GM18867 (cell line): ENCODE data around the gene TIAM1.
A peak's percentile ranks its signal among the peaks of the same experiment; 100 is the strongest.

ENCODE experiments used
- ATAC-seq: cut with Tn5 transposase; IDR thresholded peaks from one replicate; pipeline ENCODE4 v1.9.1; 2021; ENCODE audit warnings: mild to moderate bottlenecking, moderate library complexity; ENCODE audit not compliant: unreplicated experiment

Gene TIAM1

DNA sequence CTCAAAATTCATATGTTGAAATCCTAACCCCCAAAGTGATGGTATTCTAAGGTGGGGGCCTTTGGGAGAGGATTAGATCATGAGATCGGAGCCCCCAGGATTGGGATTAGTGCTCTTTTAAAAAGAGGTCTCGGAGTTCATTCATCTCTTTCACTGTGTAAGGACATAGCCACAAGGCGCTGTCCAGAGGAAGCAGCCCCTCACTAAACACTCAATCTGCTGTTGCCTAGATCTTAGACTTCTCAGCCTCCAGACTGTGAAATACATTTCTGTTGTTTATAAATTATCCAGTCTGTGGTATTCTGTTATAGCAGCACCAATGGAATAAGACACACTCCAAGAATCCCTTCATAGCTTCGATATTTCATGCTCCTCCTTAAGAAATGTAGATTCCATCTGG lies 12.4 kb upstream of the TIAM1 start:
- ATAC-seq, result no peak

DNA sequence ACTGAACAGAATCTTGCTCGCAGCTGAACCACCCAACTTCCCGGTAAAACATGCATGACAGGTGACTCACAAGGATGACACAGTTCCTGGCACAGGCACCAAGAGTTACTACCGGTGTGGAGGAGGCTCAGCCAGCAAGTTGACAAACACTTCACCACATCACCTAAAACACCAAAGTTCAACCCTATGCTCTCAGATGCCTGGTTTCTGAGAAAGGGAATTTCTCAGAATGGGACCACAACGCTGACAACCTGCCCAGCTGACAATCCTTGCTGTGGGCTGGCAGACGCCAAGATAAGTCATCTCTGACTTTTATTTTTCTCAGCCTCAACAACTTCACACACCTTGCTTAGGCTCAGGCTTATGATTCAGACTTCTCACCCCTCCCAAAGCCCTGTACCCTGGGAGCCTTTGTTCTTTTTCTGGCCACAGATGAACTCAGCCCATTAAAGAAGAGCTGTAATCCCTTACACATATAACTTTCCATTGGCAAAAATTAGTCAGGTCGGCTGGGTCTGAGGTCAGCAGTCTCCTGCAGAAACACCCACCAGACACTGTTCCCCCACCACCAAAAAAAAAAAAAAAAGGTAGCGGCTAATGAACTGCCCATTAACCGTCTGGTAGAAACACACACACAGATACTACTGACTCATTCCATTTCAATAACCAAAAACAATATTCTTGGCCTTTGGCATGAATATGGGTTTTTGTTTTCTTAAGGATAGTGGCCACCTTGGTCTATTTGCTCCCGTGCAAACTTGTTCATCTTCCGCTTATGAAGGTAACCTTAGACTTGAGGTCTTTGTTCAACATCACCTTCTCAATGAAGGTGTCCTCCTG lies 10.8 kb upstream of the TIAM1 start:
- ATAC-seq, result peak; percentile 68

DNA sequence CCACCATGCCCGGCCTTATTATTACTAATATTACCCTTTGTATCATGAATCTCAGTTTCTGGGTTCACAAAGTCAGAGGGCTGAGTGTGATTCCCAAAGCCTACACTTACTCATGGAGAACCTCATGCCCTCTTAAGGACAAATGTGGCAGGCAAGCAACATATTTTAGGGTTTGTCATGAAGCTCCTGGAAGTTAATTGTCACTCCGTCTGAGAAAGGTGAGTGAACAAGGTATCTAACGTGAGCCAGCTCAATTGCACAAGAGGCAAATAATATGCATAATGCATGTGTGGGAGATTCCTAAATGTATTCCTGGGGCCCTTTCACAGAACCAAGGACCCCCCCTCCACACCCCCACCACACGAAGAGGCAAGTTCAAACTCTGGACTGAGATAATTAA lies 10.1 kb upstream of the TIAM1 start:
- no peak for ATAC-seq

DNA sequence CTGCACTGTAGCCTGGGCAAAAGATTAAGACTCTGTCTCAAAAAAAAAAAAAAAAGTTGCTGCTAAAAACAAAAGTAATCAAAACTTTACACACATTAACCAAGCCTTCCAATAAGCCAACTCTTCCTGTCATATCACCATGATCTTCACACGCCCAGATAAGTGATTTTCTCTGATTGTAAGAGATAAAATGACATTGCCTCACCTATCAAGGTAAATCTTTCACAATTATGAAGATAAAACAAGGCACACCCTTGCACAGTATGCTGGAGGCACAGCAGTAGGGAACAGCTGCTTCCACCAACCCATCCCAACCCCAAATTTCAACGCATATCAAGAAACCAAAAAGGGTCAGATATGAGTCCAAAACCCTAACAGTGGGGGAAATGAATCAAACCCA lies 8.8 kb upstream of the TIAM1 start:
- no peak for ATAC-seq

DNA sequence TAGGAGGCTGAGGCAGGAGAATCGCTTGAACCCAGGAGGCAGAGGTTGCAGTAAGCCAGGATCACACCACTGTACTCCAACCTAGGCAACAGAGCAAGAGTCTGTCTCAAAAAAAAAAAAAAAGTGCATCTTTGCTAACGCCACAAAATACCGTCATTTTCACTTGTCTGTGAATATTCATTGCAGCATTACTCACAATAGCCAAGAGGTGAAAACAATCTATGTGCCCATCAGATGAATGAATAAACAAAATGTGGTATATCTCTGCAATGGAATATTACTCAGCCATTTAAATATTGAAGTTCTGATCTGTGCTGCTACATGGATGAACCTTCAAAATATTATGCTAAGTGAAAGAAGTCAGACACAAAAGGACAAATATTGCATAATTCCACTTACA lies 7.9 kb upstream of the TIAM1 start:
- ATAC-seq, result no peak

DNA sequence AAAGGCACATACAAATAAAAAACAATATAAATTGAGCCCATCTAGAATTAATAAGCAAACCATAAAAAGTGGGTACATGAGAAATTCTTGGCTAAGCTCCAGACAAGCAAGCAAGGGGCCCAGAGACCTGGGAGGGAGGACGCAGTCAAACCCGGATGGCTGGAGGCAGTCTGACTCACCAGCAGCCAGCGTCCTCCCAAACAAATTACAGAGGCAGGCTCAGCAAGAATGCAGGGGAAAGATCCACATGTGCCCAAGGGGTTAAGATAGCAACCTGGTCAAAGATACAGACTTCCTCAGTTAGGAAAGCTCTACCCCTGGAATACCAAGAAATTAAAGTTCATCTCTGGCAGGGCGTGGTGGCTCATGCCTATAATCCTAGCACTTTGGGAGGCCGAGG lies 7.4 kb upstream of the TIAM1 start:
- ATAC-seq, result no peak

DNA sequence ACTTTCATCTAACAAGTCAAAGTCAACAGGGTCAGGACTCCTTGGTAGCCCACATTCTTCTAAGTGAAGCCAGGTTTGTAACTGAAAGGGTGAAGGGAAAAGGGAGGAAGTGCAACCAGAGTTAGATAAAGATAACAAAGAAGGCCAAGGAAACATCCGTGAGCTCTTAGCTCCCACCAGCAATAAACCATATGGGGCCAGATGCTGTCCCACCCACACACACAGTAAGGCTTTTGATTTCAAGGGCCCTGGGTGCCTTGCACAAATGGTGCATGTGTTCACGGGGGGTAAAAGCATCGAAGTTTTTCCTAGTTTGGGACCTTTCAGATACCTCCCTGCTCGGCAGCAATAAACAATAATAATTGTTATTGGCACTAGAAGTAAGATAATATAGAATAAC lies 5.1 kb upstream of the TIAM1 start:
- no peak for ATAC-seq

DNA sequence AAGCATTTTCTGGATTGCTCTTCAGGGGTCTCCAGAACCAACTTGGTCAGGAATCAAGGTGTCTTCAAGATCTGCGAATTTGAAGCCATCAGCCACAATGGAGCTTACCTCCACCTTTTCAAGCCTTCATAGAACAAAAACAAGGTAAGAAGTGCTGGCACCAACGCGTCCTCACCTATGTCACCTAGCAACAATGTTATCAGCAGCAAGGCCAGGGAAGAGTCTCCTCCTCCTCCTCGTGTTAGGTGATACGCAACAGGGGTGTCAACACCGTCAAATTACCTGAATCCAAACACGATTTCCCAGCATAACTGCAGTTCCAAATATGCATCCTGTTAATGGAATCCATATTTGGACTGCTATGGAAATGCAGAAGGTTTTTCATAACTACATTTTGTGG lies 4.1 kb upstream of the TIAM1 start:
- no peak for ATAC-seq

DNA sequence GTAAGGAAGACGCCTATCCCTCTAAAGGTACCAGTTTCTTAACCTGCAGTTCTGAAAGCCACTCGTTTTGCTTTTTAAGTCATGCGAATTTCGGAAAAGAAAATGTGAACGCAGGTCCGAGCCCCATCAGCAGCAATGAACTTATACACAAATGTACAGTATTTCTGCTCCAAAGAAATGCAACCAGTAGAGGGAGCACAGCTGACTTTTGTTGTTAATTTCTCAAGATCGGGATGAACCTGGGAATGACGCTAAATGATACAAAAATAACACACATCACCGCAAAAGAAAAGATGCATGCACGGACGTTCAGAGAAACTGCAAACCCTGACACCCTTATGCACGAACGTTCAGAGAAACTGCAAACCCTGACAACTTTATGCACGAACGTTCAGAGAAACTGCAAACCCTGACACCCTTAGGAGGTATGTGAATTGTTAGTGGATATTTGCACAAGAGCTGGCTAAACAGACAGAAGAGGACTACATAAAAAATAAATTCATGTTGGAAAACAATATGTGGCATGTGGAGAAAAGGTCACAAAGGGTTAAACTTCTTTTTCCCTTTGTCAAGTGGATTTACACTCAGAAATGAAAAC lies 3.5 kb upstream of the TIAM1 start:
- no peak for ATAC-seq

DNA sequence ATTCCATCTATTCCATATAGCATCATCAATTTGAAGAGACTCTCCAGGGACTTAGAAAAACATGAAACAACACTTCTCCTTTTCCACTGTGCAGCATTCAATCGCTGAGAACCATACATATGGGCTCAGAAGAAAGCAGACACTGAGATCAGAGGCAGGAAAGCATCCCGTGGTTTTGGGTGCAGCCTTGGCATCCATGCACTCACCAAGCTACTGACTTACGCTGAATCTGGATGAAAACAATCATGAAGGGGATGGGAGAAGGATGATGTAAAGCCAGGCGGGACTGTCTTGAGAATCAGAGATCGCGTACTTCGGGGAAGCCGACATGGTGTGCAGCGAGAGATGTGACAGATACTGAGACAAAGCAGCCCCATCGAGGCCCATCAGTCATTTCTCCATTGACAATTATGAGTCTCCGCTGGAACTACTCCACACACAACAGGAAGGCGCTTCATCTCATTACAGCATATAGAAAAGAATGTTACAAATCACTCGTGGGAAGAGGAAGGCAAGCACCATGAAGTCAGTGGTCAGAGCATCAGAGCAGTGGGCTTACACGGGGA lies 2.3 kb upstream of the TIAM1 start:
- ATAC-seq, result no peak

DNA sequence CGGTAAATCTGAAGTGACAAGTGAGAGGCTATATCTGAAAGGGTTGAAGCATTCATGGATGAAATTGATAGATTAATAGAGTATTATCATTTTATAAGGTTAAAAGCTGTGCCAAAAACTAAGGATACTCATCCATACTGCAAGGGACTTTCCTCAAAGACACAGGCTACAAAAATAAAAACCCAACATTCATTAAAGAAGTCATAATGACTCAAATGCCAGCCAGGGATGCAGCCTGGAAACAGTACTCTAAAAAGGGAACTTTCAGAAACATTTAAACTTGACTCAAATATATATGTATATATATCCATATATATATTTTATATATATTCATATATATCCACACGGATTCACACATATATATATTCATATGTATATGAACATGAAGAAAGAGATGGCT lies 1.1 kb upstream of the TIAM1 start:
- ATAC-seq, result no peak

DNA sequence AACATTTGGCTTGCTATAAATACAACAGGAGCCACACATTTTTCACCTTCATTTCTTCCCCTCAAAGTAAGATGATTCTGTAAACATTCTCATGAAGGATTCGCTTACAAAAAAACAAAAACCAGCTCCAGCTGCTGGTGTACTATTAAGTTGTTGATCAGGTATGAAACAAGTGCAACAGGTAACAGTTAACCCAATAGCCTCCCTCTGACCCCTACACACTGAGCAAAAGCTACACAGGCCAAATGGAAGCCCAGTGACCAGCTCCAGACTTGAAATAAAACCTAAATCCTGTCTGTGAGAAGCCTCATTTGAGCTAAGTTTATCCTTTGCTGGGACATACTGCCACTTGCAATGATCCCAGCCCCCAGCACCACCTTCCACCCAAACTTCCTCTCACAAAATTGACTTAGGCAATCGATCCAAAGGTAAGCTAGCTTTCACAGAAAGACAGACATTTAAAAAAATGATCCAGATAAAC lies 991 bp downstream of the TIAM1 start:
- no peak for ATAC-seq

DNA sequence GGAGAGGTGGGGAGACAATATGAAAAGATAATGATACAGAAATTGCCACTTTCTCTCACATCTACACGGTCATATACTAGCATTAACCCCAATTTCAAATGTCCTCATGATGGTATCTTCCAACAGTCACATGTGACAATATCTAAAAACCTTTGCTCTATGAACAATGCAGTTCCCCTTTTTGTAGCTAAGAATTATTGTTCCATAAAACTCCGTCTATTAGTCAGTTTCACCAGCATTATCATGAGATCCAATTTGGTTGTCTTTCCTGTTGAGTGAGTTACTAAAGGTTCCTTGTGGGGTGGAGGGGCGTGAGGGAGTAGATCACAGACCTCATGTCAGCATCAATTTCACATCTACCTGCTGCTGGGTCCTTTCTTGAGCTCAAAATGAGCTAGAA lies 1.7 kb downstream of the TIAM1 start:
- no peak for ATAC-seq

DNA sequence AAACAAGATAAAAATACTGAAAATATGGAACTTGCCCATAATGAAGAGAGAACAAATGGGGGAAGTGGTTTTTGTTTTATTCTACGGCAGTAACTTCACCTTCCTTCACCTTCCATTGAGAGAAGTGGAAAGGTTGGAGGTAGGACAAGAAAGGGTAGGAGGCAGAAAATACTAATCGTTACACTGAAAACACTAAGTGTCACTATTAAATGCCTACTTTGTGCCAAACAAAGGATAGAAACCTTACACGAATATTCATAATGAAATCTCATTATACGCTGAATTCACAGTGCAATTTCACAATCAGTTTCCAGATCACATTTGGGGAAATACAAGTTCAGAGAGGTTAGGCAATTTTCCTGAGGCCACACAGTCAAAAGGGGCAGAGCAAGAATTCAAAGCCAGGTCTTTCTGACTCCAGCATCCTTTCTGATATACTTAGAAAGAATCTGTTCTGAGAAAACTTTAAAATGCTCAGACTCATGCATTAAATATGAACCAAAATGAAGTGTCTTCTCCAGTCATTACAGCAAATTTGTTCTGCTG lies 3.0 kb downstream of the TIAM1 start:
- ATAC-seq, result no peak

DNA sequence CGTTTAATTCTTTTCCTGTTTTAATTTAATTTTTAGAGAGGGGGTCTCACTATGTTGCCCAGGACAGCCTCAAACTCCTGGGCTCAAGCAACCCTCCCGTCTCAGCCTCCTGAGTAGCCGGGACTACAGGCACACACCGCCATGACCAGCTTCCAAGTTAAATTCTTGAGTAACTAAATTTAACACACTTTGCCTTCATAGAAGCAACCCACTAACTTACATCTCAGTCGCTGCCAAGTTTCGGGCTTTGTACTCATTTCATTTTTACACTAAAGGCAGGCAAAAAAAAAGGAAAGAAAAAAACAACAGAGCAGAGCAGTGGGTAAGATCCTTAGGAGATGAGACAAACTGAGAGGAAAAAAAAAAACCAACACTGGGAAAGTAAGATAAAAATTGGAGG lies 3.5 kb downstream of the TIAM1 start:
- no peak for ATAC-seq

DNA sequence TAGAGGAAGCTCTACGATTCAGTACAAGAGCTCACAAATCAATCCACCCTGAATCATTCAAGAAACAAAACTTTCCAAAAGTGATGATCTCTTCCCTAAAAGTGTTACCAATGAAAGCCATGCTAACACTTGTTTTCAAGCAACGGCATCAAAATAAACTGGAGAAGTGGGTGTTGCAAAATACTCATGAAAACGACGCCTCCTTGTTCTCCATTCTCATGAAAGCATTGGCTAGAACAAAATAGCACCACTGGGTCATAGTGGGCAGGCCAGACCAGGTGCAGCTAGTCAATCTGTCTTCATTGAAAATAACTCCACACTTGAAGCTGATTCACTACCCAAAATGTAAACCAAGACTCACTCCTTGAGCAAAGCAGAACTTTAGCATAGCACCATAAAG lies 4.3 kb downstream of the TIAM1 start:
- no peak for ATAC-seq

DNA sequence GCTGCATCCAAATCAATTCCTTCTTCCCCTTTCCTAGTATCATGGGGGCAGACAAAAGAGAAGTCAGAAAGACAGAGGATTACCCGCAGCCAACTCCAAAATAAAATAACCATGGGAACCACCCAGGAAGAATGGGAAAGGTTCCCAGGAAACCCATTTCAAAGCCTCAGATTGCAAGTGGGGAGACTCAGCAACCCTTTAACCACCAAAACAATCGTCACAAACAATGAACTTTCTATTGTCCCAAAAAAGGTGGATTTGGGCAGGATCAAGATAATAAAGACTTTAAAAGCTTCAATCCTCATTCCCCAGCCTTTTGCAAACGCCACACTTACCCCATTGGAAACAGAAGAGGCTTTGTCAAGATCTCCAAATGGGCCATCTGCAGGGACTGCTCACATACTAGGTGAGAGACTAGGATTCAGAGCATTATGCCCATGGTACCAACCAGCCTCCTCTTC lies 5.1 kb downstream of the TIAM1 start:
- ATAC-seq, result no peak

DNA sequence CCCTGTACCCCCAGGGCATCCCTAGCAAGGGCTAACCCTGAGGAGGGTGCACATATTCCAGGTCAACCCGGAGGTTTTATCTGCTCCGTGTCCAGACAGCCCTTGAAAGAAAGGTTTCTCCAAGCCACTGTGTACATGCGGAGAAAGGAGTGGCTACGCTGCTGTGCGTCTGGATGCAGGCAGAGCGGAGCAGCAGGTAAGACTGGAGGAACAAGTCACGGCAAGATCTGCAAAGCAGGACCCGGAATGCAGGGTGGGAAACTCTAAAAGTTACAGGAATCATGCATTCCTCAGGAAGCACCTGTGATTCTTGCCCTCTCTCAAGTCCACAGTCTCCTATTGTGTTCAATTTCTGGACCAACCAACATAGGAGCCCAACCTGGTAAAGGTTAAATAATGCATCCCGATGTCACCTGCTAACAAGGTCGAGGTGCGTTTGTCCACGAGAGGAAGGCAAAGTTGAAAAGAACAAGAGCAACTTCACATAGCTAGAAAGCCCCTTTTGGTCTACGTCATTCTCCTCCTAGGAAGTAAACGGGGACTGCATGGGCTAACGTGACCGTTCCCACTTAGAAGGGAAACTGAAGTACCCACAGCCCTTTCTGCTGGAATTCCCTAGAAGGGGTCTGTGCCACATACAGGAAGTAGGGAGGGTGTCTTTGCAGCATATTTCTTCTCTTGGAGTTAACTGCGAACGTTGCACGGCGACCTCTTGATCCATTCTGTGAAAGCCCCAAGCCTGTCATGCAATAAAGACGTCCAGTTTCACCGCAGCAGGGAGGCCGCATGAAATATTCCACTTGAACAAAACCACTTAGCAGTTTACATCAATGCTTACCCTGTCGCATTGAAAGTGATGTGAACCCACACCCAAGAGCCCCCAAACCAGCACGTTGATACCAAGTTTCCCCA lies 5.8 kb downstream of the TIAM1 start:
- no peak for ATAC-seq

DNA sequence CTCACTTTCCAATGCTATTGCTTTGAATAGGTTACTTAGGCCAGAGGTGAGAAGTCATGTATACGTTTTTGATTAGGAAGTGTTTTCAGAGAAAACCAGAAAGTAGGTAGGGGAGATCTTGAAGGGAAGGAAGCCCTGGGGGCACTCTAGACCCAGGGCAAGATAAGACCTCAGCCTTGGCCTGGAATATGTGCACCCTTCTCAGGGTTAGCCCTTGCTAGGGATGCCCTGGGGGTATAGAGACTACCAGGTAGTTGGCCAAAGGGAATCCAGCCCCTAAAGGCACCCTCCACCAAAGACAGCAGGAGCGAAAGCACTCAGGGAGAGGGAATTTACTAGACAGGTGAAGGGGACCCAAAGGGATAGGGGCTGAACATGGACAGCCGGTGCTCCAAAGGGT lies 7.0 kb downstream of the TIAM1 start:
- no peak for ATAC-seq

DNA sequence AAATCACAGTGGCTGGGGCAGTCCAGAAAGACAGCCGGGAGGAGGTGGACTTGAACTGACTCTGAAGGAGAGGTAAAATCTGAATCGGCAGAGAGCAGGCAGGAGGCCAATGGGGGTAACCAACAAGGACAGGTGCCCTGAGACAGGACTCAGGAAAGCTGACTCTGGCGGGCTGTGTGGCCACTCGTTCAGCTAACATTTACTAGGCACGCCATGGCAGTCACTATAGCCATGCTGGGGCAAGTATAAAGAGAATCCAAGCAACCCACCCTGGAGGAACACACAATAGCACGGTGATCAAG lies 7.4 kb downstream of the TIAM1 start:
- ATAC-seq, result no peak
